Caki2 (cell line): Measurements from ENCODE around the gene COPS3. TPM values are rescaled to one million over a fixed set of nuclear protein-coding genes. Genes with fewer than 3 reads are reported as not detected.
A peak's percentile ranks its signal among the peaks of the same experiment; 100 is the strongest.

ENCODE experiments used
- DNase-seq: peaks from one replicate; pipeline ENCODE4 v3.0.0-alpha.2; 2015; ENCODE audit warnings: low read depth
- in situ Hi-C: cut with HindIII; loops from 2 replicates; pipeline ENCODE4 v1.10.0; 2016; ENCODE audit warnings: low sequenced_read_pairs, low pct_unique_long_range_greater_than_20kb, mixed read lengths
- total RNA-seq: library from RNA; depleted of rRNA; stranded (reverse); fragments of >200 nt; shearing (Covaris generic); gene quantifications from 2 replicates; pipeline ENCODE4 v1.2.3, GENCODE V29; 2014; ENCODE audit warnings: low replicate concordance

COPS3 gene
- total RNA-seq, 1 experiment from 2014 or later = 68.5 TPM

DNA sequence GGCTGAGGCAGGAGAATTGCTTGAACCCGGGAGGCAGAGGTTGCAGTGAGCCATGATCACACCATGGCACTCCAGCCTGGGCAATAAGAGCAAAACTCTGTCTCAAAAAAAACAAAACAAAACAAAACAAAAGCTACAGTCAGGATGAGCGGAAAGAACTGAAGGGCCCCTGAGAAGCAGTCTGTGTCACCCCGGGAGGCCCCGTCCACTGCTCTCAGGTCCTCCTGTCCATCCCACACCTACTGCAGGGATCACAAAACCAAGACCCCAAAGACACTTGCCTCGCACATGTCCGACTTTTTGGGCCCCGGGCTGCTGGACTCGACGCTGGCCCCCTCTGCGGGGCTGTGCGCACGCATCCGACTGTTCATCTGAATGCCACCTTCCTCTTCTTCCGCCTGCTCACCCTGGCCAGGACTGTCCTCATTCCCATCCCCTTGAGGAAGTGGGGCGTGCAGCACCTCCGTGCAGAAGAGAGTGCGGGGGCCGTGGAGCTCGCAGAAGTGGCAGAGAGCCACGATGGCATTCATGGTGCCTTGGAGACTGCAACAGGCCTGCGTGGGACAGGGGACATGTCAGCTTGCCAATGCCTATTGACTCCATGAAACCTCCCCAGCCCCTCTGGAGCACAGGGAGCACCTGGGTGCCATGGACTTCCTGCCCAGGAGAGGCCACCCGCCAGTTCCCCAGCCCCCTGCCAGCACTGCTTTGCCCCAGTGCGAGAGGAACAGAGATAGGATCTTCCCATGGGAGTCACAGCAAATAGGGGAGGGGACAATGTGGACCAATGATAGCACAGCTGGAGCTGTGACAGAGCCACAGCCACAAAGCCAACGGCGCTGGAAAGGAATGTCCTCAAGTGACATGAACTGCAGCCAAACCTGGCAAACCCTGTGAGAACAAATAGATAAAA lies 53.2 kb downstream of the COPS3 start:
- in situ Hi-C loops = no loop called here

DNA sequence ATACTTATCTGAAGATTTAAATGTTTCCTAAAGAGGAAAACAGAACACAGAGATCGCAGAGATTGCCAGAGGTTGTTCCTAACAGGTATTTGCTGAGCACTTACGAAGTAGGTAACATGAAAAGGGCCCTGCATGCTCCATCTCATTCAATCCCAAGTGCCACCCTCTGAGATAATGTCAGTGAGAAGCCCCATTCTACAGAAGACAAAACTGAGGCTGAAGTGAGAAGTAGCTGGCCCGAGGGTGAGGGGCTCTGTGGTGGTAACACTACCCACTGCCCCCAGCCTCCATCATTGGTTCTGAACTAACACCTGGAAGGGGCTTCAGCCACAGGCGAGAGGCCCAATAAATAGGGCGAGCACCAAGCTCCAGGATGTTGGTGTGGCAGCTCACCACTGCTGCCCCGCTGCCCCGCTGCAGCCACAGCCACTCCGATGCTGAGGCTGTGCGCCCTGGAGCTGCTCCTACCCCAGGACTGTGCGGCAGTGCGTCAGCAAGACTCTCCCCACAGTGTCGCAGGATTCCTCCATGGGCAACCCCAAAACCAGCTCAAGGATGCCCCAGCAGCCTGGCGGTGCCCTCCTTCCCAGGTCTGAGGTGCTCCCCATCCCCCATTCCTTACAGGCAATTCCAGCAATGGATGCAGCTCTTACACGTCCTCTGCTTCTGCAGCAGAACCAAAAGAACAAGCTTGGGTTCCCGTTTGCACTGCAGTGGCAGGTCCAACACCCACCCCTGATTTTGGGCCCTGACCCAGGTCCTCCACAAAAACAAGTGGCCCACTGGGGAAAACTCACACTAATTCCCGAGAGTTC lies 54.4 kb downstream of the COPS3 start:
- in situ Hi-C loops = no loop called here
- DNase-seq = no peak

More for the DNA sequence above, 53.2 kb downstream of the COPS3 start:
- DNase-seq = no peak

GRCh38 chr17:17225901-17226300 lies 55.1 kb downstream of the COPS3 start:
- DNase-seq = no peak
- in situ Hi-C loops = no loop called here

DNA sequence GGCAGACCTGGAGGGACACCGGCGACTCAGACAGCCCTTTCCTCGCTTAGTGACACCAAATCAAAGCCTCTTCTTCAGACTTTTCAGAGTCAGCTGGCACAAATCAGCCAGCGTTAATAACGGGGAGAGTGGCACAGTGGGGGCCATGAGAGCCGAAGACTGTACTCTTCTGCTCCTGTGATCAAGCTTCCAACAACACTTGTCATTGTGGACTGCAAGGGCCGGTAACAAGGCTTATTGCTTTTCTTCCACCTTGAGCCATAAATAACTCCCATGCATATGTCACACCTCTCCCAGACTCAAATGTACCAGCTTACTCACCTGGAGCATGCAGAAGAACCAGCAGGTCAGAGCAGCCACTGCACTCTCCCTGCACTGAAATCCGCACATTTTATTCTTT lies 56.9 kb downstream of the COPS3 start:
- no peak for DNase-seq
- in situ Hi-C loops = no loop called here

GRCh38 chr17:17223736-17224135 lies 57.3 kb downstream of the COPS3 start:
- no peak for DNase-seq
- in situ Hi-C loops = no loop called here

- DNase-seq = no peak
- in situ Hi-C loops = no loop called here
Observed at GRCh38 chr17:17221329-17221728, 59.7 kb downstream of the COPS3 start.

- in situ Hi-C loops = no loop called here
Observed at GRCh38 chr17:17220529-17220928, 60.5 kb downstream of the COPS3 start.

GRCh38 chr17:17217995-17218394 lies 63.1 kb downstream of the COPS3 start:
- in situ Hi-C loops = no loop called here
- DNase-seq = no peak

More at GRCh38 chr17:17220529-17220928, 60.5 kb downstream of the COPS3 start:
- no peak for DNase-seq

- in situ Hi-C loops = no loop called here
- DNase-seq = no peak
Observed at GRCh38 chr17:17216776-17217175, 64.3 kb downstream of the COPS3 start.

GRCh38 chr17:17216236-17216635 lies 64.8 kb downstream of the COPS3 start:
- in situ Hi-C loops = no loop called here
- no peak for DNase-seq

DNA sequence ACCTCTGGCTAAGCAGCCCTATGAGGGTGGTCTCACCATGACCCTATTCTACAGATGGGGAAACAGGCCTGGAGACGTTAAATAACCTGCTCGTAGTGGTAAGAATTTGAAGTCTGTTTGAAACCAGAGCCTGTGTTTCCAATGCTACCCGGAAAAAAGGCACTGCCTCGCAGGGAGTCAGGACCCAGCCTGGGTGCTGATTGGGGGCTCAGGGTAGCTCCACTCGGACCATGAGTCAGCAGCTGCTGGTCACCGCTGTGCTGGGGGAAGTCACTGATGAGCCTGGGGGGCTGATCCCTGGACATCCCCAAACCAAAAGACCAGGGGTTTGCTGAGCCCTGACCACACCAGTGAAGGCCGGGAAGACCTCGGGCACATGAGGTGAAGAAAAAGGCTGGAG lies 65.5 kb downstream of the COPS3 start:
- DNase-seq = no peak
- in situ Hi-C loops = no loop called here

GRCh38 chr17:17214646-17215436 lies 66.2 kb downstream of the COPS3 start:
- in situ Hi-C loops = no loop called here
- DNase-seq = no peak

DNA sequence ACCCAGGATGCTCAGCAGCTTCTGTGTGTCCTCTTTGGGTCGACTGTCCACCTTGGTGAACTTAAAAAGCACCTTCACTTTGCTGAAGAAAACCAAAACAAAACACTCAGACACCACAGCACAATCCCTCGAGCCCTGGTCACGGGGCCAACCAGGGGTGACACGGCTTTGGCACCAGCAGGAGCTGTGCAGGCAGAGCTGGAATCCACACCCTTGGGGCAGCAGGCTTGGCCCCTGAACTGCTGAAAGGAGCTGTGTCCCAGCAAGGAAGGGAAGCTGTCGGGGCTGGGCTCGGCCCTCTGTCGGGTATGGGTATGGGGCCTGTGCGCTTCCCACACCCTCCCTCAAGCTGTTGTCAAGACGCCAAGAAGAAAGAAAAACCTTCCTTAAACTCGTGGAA lies 67.3 kb downstream of the COPS3 start:
- in situ Hi-C loops = no loop called here
- DNase-seq = no peak

DNA sequence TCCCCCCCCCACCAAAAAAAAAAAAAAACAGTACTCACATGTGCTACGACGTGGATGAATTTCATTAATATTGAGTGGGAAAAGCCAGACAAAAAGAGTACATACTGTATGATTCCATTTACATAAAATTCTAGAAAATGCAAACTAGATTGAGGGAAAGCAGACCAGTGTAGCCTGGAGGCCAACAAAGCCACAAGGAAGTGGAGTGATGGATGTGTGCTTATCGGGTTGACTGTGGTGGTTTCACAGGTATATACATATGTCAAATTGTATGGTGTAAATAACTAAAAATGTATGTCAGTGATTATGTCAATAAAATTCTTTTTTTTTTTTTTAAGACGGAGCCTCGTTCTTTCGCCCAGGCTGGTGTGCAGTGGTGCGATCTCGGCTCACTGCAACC lies 73.0 kb downstream of the COPS3 start:
- in situ Hi-C loops = no loop called here
- no peak for DNase-seq

DNA sequence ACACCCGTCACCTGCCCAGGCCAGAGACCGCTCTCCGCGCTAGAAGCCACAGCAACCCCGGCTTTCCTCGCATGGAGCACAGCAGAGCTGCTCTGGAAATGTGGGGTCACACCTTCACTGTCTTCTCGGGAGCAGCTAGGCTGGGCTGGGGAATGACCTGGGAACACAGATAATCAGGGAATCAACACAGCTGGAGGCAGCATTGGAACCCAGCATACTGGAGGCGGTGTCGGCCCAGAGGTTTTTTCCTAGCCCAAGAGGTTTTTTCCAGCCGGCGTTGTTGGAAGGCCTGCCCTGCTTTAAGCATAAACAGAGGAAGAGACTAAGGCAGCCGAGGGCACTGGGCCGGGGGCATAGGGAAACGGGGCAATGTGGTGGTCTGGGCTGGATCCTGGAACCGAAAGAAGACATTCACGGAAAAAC lies 74.1 kb downstream of the COPS3 start:
- no peak for DNase-seq
- in situ Hi-C loops = no loop called here

- in situ Hi-C loops = no loop called here
- DNase-seq = peak; percentile 89
Observed at GRCh38 chr17:17206124-17206912, 74.7 kb downstream of the COPS3 start, which contains the start of gene PLD6. Gene PLD6 (minus strand): TSS chr17:17206333. CDS start chr17:17206286, 47 bp downstream.

DNA sequence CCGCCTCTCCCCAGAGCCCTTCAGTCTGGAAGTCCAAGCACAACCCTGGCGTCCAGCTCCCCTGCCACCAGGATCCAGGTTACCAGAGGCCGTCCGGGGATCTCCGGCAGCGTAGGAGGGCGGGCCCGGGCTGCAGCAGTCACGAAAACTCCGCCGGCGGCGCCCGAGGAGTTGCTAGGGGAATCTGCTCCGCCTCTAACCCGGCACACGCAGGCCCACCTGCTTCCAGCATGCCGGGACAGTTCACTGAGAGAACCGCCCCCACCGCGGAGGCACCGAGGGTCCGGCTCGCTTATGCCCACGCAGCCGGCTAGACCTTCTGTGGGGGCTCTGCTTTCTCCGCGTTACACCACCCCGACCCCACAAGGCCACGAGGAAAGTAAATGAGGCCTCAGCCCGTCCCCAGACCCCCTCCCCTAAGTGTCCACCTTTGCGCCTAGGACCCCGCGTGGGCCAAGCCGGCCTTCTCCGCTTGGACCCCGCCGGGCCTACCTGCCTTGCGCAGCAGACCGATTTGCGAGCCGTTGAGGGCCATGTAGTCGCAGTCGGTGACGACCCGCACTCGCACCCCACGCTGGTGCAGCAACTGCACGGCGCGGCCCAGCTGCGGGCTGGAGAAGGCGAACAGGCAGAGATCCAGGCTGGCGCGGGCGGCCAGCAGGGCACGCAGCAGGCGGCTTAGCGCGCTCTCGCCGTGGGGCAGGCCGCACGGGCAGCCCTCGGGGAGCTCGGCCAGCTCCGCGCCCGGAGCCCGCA lies 75.5 kb downstream of the COPS3 start:
- peak; percentile 41 for DNase-seq
- in situ Hi-C loops = no loop called here
